Astrocyte (in vitro differentiated cells and primary cell): ENCODE measurements around the gene EPX.

Experiments
- CTCF ChIP-seq: IDR thresholded peaks from 2 replicates; pipeline ENCODE4 v1.5.1; 2011; ENCODE audit warnings: low read depth, mild to moderate bottlenecking, inconsistent platforms, low read length, moderate library complexity; ENCODE audit not compliant: insufficient read depth
- EZH2 ChIP-seq: IDR thresholded peaks from 2 replicates; pipeline ENCODE4 v1.6.1; 2012; ENCODE audit warnings: mild to moderate bottlenecking, low read length, inconsistent platforms; ENCODE audit not compliant: insufficient read depth

DNA sequence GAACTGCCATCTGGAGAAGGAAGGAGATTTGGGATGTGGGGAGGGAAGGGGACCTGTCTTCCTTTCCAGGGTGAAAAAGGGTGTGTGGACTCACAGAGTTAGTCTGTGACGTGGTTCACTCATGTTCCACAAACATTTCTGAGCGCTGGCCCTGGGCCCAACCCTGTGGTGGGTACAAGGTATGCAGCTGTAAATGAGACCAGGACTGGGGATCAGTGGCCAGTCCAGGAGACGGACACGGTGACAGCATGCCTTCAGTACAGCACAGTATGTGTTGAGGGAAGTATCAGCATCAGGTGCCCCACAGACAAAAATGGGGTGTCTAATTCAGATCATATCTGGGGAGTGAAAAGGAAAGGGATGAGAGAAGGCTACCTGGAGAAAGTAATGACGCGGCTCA, 5.5 kb upstream of the EPX start:
- no peak for TF ChIP-seq CTCF
- no peak for TF ChIP-seq EZH2
